ENCODE results near the gene NR2F6.
A peak's percentile ranks its signal among the peaks of the same experiment; 100 is the strongest.

The NR2F6 gene

GRCh38 chr19:17235300-17235970, 10.3 kb downstream of the NR2F6 start (continued):
- no peak for TF ChIP-seq ZNF214 (tag by site-specific recombination; IDR thresholded peaks at IDR 0.05; ENCODE audit: borderline replicate concordance)
- no peak for TF ChIP-seq ZNF747 (tag by site-specific recombination; IDR thresholded peaks at IDR 0.05)
- no peak for TF ChIP-seq ZNF157 (tag by site-specific recombination; IDR thresholded peaks at IDR 0.05)
- TF ChIP-seq OSR2 (tag by site-specific recombination; IDR thresholded peaks at IDR 0.05), result peak; percentile 6; the same call in 1 of the 2 replicates
- TF ChIP-seq ZNF266 (tag by site-specific recombination; IDR thresholded peaks at IDR 0.05; ENCODE audit: low read depth), result no peak
- TF ChIP-seq ZNF585B (tag by site-specific recombination; IDR thresholded peaks at IDR 0.05), result no peak
- TF ChIP-seq ZNF335 (tag by site-specific recombination; conservative IDR thresholded peaks at IDR 0.05), result peak; percentile 65; the same call in 1 of the 2 replicates
- 0 out of 2 replicates have a peak, but pooled peaks have one; percentile 46 for TF ChIP-seq ZNF677 (tag by site-specific recombination; IDR thresholded peaks at IDR 0.05)
- no peak for TF ChIP-seq ZNF121 (tag by site-specific recombination; IDR thresholded peaks at IDR 0.05)
- TF ChIP-seq ZNF560 (tag by site-specific recombination; IDR thresholded peaks at IDR 0.05; ENCODE audit: borderline replicate concordance), result no peak
- TF ChIP-seq ZNF621 (tag by site-specific recombination; IDR thresholded peaks at IDR 0.05), result no peak
- no peak for TF ChIP-seq ZNF623 (tag by site-specific recombination; IDR thresholded peaks at IDR 0.05)
- no peak for TF ChIP-seq ZNF302 (tag by site-specific recombination; IDR thresholded peaks at IDR 0.05; ENCODE audit: low read depth)
- TF ChIP-seq, protein P1, sequence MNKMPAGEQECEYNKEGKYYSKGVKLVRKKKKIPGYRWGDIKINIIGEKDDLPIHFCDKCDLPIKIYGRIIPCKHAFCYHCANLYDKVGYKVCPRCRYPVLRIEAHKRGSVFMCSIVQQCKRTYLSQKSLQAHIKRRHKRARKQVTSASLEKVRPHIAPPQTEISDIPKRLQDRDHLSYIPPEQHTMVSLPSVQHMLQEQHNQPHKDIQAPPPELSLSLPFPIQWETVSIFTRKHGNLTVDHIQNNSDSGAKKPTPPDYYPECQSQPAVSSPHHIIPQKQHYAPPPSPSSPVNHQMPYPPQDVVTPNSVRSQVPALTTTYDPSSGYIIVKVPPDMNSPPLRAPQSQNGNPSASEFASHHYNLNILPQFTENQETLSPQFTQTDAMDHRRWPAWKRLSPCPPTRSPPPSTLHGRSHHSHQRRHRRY (tag by site-specific recombination; IDR thresholded peaks at IDR 0.05), result no peak
- peak; percentile 66 for TF ChIP-seq ZBTB8A (tag by site-specific recombination; IDR thresholded peaks at IDR 0.05)
- peak; percentile 62 for TF ChIP-seq BCL11B (tag by site-specific recombination; IDR thresholded peaks at IDR 0.05; ENCODE audit: low read depth)
- no peak for TF ChIP-seq ZNF114 (tag by site-specific recombination; IDR thresholded peaks at IDR 0.05)
- peak; percentile 31; the same call in 1 of the 2 replicates for TF ChIP-seq ZNF692 (tag by site-specific recombination; IDR thresholded peaks at IDR 0.05)
- TF ChIP-seq ZNF707 (tag by site-specific recombination; IDR thresholded peaks at IDR 0.05), result no peak
- no peak for TF ChIP-seq ZFP37 (tag by site-specific recombination; IDR thresholded peaks at IDR 0.05)
- TF ChIP-seq ZNF596 (tag by site-specific recombination; IDR thresholded peaks at IDR 0.05), result peak; percentile 43; the same call in 1 of the 2 replicates
- TF ChIP-seq ZBTB44 (tag by site-specific recombination; IDR thresholded peaks at IDR 0.05), result 0 out of 2 replicates have a peak, but pooled peaks have one; percentile 45
- TF ChIP-seq, protein P2, sequence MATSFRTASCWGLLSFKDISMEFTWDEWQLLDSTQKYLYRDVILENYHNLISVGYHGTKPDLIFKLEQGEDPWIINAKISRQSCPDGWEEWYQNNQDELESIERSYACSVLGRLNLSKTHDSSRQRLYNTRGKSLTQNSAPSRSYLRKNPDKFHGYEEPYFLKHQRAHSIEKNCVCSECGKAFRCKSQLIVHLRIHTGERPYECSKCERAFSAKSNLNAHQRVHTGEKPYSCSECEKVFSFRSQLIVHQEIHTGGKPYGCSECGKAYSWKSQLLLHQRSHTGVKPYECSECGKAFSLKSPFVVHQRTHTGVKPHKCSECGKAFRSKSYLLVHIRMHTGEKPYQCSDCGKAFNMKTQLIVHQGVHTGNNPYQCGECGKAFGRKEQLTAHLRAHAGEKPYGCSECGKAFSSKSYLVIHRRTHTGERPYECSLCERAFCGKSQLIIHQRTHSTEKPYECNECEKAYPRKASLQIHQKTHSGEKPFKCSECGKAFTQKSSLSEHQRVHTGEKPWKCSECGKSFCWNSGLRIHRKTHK (tag by site-specific recombination; IDR thresholded peaks at IDR 0.05), result no peak
- peak; percentile 48; the same call in 1 of the 2 replicates for TF ChIP-seq GLIS1 (tag by site-specific recombination; IDR thresholded peaks at IDR 0.05)
- no peak for TF ChIP-seq ZNF19 (tag by site-specific recombination; IDR thresholded peaks at IDR 0.05; ENCODE audit: low read depth)
- TF ChIP-seq, protein P3, sequence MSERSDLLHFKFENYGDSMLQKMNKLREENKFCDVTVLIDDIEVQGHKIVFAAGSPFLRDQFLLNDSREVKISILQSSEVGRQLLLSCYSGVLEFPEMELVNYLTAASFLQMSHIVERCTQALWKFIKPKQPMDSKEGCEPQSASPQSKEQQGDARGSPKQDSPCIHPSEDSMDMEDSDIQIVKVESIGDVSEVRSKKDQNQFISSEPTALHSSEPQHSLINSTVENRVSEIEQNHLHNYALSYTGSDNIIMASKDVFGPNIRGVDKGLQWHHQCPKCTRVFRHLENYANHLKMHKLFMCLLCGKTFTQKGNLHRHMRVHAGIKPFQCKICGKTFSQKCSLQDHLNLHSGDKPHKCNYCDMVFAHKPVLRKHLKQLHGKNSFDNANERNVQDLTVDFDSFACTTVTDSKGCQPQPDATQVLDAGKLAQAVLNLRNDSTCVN (tag by site-specific recombination; optimal IDR thresholded peaks at IDR 0.05), result peak; percentile 88
- TF ChIP-seq SCRT1 (tag by site-specific recombination; IDR thresholded peaks at IDR 0.05; ENCODE audit: borderline replicate concordance), result no peak
- TF ChIP-seq, protein P4, sequence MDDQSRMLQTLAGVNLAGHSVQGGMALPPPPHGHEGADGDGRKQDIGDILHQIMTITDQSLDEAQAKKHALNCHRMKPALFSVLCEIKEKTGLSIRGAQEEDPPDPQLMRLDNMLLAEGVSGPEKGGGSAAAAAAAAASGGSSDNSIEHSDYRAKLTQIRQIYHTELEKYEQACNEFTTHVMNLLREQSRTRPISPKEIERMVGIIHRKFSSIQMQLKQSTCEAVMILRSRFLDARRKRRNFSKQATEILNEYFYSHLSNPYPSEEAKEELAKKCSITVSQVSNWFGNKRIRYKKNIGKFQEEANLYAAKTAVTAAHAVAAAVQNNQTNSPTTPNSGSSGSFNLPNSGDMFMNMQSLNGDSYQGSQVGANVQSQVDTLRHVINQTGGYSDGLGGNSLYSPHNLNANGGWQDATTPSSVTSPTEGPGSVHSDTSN (CRISPR knock-in tag; IDR thresholded peaks at IDR 0.05), result peak; percentile 94
- TF ChIP-seq, protein P5, sequence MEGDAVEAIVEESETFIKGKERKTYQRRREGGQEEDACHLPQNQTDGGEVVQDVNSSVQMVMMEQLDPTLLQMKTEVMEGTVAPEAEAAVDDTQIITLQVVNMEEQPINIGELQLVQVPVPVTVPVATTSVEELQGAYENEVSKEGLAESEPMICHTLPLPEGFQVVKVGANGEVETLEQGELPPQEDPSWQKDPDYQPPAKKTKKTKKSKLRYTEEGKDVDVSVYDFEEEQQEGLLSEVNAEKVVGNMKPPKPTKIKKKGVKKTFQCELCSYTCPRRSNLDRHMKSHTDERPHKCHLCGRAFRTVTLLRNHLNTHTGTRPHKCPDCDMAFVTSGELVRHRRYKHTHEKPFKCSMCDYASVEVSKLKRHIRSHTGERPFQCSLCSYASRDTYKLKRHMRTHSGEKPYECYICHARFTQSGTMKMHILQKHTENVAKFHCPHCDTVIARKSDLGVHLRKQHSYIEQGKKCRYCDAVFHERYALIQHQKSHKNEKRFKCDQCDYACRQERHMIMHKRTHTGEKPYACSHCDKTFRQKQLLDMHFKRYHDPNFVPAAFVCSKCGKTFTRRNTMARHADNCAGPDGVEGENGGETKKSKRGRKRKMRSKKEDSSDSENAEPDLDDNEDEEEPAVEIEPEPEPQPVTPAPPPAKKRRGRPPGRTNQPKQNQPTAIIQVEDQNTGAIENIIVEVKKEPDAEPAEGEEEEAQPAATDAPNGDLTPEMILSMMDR (tag by site-specific recombination; IDR thresholded peaks at IDR 0.05), result peak; percentile 65; the same call in 1 of the 2 replicates
- TF ChIP-seq ZBTB1 (tag by site-specific recombination; IDR thresholded peaks at IDR 0.05), result no peak
- TF ChIP-seq ZNF175 (tag by site-specific recombination; IDR thresholded peaks at IDR 0.05), result no peak

Measured in HEK293 (cell line).